ENCODE results near the gene CDIP1. TPM values are rescaled to one million over a fixed set of nuclear protein-coding genes. Genes with fewer than 3 reads are reported as not detected.
A peak's percentile ranks its signal among the peaks of the same experiment; 100 is the strongest.
"Not testable (repeated sequence)": the region's sequence is repeated elsewhere in the genome, so short reads cannot be mapped to it uniquely, and the experiment has no call there.

Gene CDIP1
- total RNA-seq, 1 experiment from 2014 or later: 49.7 TPM

GRCh38 chr16:4574919-4575705, 36.5 kb upstream of the CDIP1 start:
- Mint-ChIP-seq H3K27me3 (ENCODE audit: low read depth) (peaks cover 4% of the 10 kb centered on the region), H3K36me3 (ENCODE audit: insufficient read depth in 1 of 3, low read depth in 3 of 3) (peaks cover 0 to 9% (median 0%) of the 10 kb centered on the region in 3 experiments; a peak in 4 of 7 replicates), H3K4me1 (peaks cover 15 to 20% of the 10 kb centered on the region in 2 experiments), H3K9me3 (no peaks in the 10 kb centered on the region; a peak in 1 of 5 replicates), H3K27ac (peak overlapping the region in 1 of 3 experiments; percentile 62; a peak in 1 of 7 replicates), H3K4me3 (no peak overlapping the region)
- Histone ChIP-seq H2AFZ (ENCODE audit: low read length) (no peak overlapping the region), H3K4me2 (ENCODE audit: insufficient read depth, insufficient read length, low read length) (no peak overlapping the region), H3T11ph (ENCODE audit: low read length) (no peak overlapping the region), H3K79me1 (ENCODE audit: insufficient read depth, low read depth, low read length, poor library complexity, severe bottlenecking) (no peaks in the 10 kb centered on the region), H3K4ac (ENCODE audit: low read depth, low read length) (no peak overlapping the region), H3K56ac (ENCODE audit: insufficient read length, low read depth, low read length) (no peak overlapping the region), H2BK120ac (ENCODE audit: low read depth, low read length, poor library complexity, severe bottlenecking) (no peak overlapping the region), H3K18ac (ENCODE audit: insufficient read length, low read depth, low read length) (peak overlapping the region; percentile 31), H4K91ac (ENCODE audit: insufficient read length, low read depth, low read length) (no peak overlapping the region), H3K27ac (ENCODE audit: insufficient read length, low read depth, low read length) (no peak overlapping the region), H3K9me3 (ENCODE audit: control insufficient read depth, low read depth, low read length) (no peaks in the 10 kb centered on the region), H2BK20ac (ENCODE audit: low read depth, low read length, poor library complexity, severe bottlenecking) (no peak overlapping the region), H4K20me1 (ENCODE audit: control insufficient read depth, insufficient read depth, insufficient read length) (no peaks in the 10 kb centered on the region), H3K9ac (ENCODE audit: extremely low read depth, insufficient read length, low read length) (no peak overlapping the region), H4K5ac (ENCODE audit: insufficient read length, low read depth, low read length) (no peak overlapping the region), H2BK5ac (ENCODE audit: insufficient read length, low read length) (no peak overlapping the region), H4K8ac (replicated peaks; ENCODE audit: insufficient read length, low read depth, low read length) (no peak overlapping the region), H2BK15ac (ENCODE audit: low read depth, low read length) (no peak overlapping the region), H3K4me1 (ENCODE audit: insufficient read depth, low read length) (peaks cover 4% of the 10 kb centered on the region; the same call in 1 of the 2 replicates), H3K27me3 (ENCODE audit: insufficient read depth, low read length) (no peaks in the 10 kb centered on the region), H2AK5ac (ENCODE audit: insufficient read length, low read length) (no peak overlapping the region), H3K23ac (ENCODE audit: insufficient read length, low read depth, low read length) (no peak overlapping the region), H3K23me2 (ENCODE audit: insufficient read length, low read depth, low read length, poor library complexity, severe bottlenecking) (no peaks in the 10 kb centered on the region), H2BK12ac (ENCODE audit: insufficient read length, low read depth, low read length) (no peak overlapping the region), H3K14ac (ENCODE audit: insufficient read depth, low read length) (no peak overlapping the region; the same call in 1 of the 2 replicates), H3K79me2 (ENCODE audit: insufficient read depth, low read length) (no peaks in the 10 kb centered on the region)
- peak; percentile 54; the same call in 2 of the 3 replicates for TF ChIP-seq CTCF (conservative IDR thresholded peaks at IDR 0.05)
- peak; percentile 72 for DNase-seq
- no CpG with 5 or more reads among the region's 11 CpGs for WGBS (ENCODE audit: extremely low coverage, insufficient read length, low lambda C conversion rate)

- not testable (repeated sequence) for H4K20me1 ChIP-seq (ENCODE audit: control insufficient read depth, insufficient read depth, insufficient read length); H3K18ac ChIP-seq (ENCODE audit: insufficient read length, low read depth, low read length); H3K9me3 Mint-ChIP-seq; H3K36me3 Mint-ChIP-seq (ENCODE audit: insufficient read depth in 1 of 3, low read depth in 3 of 3); H3K14ac ChIP-seq (ENCODE audit: insufficient read depth, low read length); H2BK15ac ChIP-seq (ENCODE audit: low read depth, low read length); H3K27ac ChIP-seq (ENCODE audit: insufficient read length, low read depth, low read length); H3K4ac ChIP-seq (ENCODE audit: low read depth, low read length); H3K79me2 ChIP-seq (ENCODE audit: insufficient read depth, low read length); DNase-seq; H3K4me3 Mint-ChIP-seq; H4K5ac ChIP-seq (ENCODE audit: insufficient read length, low read depth, low read length); H3K4me2 ChIP-seq (ENCODE audit: insufficient read depth, insufficient read length, low read length); H2AK5ac ChIP-seq (ENCODE audit: insufficient read length, low read length); H4K91ac ChIP-seq (ENCODE audit: insufficient read length, low read depth, low read length); H3K9me3 ChIP-seq (ENCODE audit: control insufficient read depth, low read depth, low read length); H3T11ph ChIP-seq (ENCODE audit: low read length); H2BK120ac ChIP-seq (ENCODE audit: low read depth, low read length, poor library complexity, severe bottlenecking); H2AFZ ChIP-seq (ENCODE audit: low read length); H3K79me1 ChIP-seq (ENCODE audit: insufficient read depth, low read depth, low read length, poor library complexity, severe bottlenecking); H3K4me1 ChIP-seq (ENCODE audit: insufficient read depth, low read length); H4K8ac ChIP-seq (replicated peaks; ENCODE audit: insufficient read length, low read depth, low read length); H3K27ac Mint-ChIP-seq; H3K9ac ChIP-seq (ENCODE audit: extremely low read depth, insufficient read length, low read length); H2BK12ac ChIP-seq (ENCODE audit: insufficient read length, low read depth, low read length); H3K27me3 Mint-ChIP-seq (ENCODE audit: low read depth); H3K23ac ChIP-seq (ENCODE audit: insufficient read length, low read depth, low read length); H3K27me3 ChIP-seq (ENCODE audit: insufficient read depth, low read length); H3K23me2 ChIP-seq (ENCODE audit: insufficient read length, low read depth, low read length, poor library complexity, severe bottlenecking); H2BK5ac ChIP-seq (ENCODE audit: insufficient read length, low read length); H2BK20ac ChIP-seq (ENCODE audit: low read depth, low read length, poor library complexity, severe bottlenecking); H3K56ac ChIP-seq (ENCODE audit: insufficient read length, low read depth, low read length)
- peaks cover 20 to 29% of the 10 kb centered on the region in 2 experiments for H3K4me1 Mint-ChIP-seq
- no CpG with 5 or more reads among the region's 7 CpGs for WGBS (ENCODE audit: extremely low coverage, insufficient read length, low lambda C conversion rate)
Observed at GRCh38 chr16:4573926-4574325, 35.4 kb upstream of the CDIP1 start.
